ENCODE measurements around the gene MREG. TPM values are rescaled to one million over a fixed set of nuclear protein-coding genes. Genes with fewer than 3 reads are reported as not detected.

The MREG gene
- total and polyA plus RNA-seq, 2 experiments from 2014 or later = 19.4 to 25.3 TPM

GRCh38 chr2:216043949-216044348 is 30.6 kb upstream of the MREG start (continued):
- TF ChIP-seq, protein P1, sequence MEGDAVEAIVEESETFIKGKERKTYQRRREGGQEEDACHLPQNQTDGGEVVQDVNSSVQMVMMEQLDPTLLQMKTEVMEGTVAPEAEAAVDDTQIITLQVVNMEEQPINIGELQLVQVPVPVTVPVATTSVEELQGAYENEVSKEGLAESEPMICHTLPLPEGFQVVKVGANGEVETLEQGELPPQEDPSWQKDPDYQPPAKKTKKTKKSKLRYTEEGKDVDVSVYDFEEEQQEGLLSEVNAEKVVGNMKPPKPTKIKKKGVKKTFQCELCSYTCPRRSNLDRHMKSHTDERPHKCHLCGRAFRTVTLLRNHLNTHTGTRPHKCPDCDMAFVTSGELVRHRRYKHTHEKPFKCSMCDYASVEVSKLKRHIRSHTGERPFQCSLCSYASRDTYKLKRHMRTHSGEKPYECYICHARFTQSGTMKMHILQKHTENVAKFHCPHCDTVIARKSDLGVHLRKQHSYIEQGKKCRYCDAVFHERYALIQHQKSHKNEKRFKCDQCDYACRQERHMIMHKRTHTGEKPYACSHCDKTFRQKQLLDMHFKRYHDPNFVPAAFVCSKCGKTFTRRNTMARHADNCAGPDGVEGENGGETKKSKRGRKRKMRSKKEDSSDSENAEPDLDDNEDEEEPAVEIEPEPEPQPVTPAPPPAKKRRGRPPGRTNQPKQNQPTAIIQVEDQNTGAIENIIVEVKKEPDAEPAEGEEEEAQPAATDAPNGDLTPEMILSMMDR (conservative IDR thresholded peaks at IDR 0.05; ENCODE audit: low read depth in 2 of 2) = no peak
- TF ChIP-seq ETS1 (IDR thresholded peaks at IDR 0.05) (no peak), ZNF331 (CRISPR knock-in tag; IDR thresholded peaks at IDR 0.05; ENCODE audit: low read depth) (no peak), JUNB (IDR thresholded peaks at IDR 0.05; ENCODE audit: unreplicated experiment) (no peak), CREB1 (CRISPR knock-in tag; IDR thresholded peaks at IDR 0.05; ENCODE audit: low read depth) (no peak), EZH2 (IDR thresholded peaks at IDR 0.05; ENCODE audit: low read depth, unreplicated experiment) (no peak)
- TF ChIP-seq, protein P2, sequence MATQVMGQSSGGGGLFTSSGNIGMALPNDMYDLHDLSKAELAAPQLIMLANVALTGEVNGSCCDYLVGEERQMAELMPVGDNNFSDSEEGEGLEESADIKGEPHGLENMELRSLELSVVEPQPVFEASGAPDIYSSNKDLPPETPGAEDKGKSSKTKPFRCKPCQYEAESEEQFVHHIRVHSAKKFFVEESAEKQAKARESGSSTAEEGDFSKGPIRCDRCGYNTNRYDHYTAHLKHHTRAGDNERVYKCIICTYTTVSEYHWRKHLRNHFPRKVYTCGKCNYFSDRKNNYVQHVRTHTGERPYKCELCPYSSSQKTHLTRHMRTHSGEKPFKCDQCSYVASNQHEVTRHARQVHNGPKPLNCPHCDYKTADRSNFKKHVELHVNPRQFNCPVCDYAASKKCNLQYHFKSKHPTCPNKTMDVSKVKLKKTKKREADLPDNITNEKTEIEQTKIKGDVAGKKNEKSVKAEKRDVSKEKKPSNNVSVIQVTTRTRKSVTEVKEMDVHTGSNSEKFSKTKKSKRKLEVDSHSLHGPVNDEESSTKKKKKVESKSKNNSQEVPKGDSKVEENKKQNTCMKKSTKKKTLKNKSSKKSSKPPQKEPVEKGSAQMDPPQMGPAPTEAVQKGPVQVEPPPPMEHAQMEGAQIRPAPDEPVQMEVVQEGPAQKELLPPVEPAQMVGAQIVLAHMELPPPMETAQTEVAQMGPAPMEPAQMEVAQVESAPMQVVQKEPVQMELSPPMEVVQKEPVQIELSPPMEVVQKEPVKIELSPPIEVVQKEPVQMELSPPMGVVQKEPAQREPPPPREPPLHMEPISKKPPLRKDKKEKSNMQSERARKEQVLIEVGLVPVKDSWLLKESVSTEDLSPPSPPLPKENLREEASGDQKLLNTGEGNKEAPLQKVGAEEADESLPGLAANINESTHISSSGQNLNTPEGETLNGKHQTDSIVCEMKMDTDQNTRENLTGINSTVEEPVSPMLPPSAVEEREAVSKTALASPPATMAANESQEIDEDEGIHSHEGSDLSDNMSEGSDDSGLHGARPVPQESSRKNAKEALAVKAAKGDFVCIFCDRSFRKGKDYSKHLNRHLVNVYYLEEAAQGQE (IDR thresholded peaks at IDR 0.05; ENCODE audit: unreplicated experiment) = no peak

DNA sequence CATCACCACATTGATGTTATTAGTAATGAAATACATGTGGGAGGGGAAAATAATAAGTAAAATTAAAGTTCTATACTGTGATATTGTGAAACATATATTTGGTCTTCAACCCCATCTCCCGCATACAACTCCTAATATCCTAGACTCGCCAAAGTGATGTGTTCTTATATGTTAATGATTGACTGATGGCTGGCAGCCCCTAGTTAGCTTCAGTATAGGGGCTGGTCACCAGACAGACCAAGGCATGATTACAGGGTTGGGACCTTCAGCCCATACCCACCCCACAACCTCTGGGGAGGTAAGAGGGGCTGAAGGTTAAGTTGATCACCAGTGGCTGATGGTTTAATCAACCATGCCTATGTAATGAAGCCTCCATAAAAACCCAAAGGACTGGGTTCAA is 28.1 kb upstream of the MREG start:
- H3K9me3 Mint-ChIP-seq = no peaks in the 10 kb centered on the region; the same call in 2 of the 3 replicates
- H3K36me3 Mint-ChIP-seq (ENCODE audit: low read depth) = peaks cover 25% of the 10 kb centered on the region
- H3K36me3 ChIP-seq (ENCODE audit: insufficient read depth) = peaks cover 14% of the 10 kb centered on the region; the same call in 1 of the 2 replicates
- H3K4me3 Mint-ChIP-seq = no peak overlapping the region
- no peaks in the 10 kb centered on the region for H3K9me2 ChIP-seq (ENCODE audit: insufficient read depth)
- H3K27ac Mint-ChIP-seq = no peak overlapping the region
- no peaks in the 10 kb centered on the region for H3K79me2 ChIP-seq (replicated peaks; ENCODE audit: insufficient read depth)
- no peaks in the 10 kb centered on the region for H3F3A ChIP-seq (replicated peaks; ENCODE audit: low read depth)
- H3K4me3 ChIP-seq = no peak overlapping the region
- no peaks in the 10 kb centered on the region for H3K4me1 Mint-ChIP-seq
- peaks cover 1% of the 10 kb centered on the region for H3K27me3 Mint-ChIP-seq (ENCODE audit: insufficient read depth, low read depth, poor library complexity)
- DNase-seq (ENCODE audit: low spot score) (no peak), ATAC-seq (no peak)
- no peak overlapping the region for H3K27ac ChIP-seq (ENCODE audit: low read depth)
- no peaks in the 10 kb centered on the region for H3K27me3 ChIP-seq (ENCODE audit: insufficient read depth)
- H2AFZ ChIP-seq = no peak overlapping the region
- no peaks in the 10 kb centered on the region for H4K20me1 ChIP-seq (replicated peaks; ENCODE audit: insufficient read depth)
- no peak overlapping the region for H3K4me2 ChIP-seq
- H3K4me1 ChIP-seq (ENCODE audit: insufficient read depth) = no peaks in the 10 kb centered on the region
- TF ChIP-seq, protein P2 (IDR thresholded peaks at IDR 0.05; ENCODE audit: unreplicated experiment) = no peak
- no peak for TF ChIP-seq NANOG (IDR thresholded peaks at IDR 0.05; ENCODE audit: borderline replicate concordance)
- no peak for TF ChIP-seq EZH2phosphoT487 (IDR thresholded peaks at IDR 0.05; ENCODE audit: unreplicated experiment)
- TF ChIP-seq EZH2 (IDR thresholded peaks at IDR 0.05; ENCODE audit: low read depth, unreplicated experiment) = no peak

Data from GM23338 (cell line).